ENCODE data around the gene HNRNPUL1.

The HNRNPUL1 gene

DNA sequence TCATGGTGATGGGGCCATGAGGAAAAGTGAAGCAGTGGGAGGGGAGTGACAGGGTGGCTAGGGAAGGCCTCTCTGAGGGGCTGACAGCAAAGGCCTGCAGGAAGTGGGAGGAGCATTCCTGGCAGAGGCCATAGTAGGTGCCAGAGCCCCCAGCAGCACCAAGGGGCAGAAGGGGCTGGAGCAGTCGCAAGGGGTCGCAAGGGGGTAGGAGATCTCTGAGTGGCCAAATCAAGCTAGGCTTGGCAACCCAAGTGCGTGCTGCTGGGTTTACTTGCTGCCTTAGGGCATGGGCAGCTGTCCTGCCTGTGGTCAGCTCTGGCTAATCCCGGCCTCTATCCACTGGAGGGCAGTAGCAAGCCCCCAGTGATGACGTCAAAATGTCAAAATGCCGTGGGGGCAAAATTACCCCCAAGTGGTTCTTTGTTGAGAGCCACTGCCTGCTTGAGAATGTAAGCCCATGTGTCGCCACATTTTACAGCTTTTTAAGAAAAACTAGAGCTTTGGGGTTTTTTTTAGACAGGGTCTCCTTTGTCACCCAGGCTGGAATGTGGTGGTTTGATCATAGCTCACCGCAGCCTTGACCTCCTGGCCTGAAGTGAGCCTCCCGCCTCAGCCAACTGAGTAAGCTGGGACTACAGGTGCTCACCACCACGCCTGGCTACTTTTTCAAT, 57.6 kb downstream of the HNRNPUL1 start:
- TF ChIP-seq, protein P1, sequence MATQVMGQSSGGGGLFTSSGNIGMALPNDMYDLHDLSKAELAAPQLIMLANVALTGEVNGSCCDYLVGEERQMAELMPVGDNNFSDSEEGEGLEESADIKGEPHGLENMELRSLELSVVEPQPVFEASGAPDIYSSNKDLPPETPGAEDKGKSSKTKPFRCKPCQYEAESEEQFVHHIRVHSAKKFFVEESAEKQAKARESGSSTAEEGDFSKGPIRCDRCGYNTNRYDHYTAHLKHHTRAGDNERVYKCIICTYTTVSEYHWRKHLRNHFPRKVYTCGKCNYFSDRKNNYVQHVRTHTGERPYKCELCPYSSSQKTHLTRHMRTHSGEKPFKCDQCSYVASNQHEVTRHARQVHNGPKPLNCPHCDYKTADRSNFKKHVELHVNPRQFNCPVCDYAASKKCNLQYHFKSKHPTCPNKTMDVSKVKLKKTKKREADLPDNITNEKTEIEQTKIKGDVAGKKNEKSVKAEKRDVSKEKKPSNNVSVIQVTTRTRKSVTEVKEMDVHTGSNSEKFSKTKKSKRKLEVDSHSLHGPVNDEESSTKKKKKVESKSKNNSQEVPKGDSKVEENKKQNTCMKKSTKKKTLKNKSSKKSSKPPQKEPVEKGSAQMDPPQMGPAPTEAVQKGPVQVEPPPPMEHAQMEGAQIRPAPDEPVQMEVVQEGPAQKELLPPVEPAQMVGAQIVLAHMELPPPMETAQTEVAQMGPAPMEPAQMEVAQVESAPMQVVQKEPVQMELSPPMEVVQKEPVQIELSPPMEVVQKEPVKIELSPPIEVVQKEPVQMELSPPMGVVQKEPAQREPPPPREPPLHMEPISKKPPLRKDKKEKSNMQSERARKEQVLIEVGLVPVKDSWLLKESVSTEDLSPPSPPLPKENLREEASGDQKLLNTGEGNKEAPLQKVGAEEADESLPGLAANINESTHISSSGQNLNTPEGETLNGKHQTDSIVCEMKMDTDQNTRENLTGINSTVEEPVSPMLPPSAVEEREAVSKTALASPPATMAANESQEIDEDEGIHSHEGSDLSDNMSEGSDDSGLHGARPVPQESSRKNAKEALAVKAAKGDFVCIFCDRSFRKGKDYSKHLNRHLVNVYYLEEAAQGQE (IDR thresholded peaks at IDR 0.05; ENCODE audit: insufficient read depth in 1 of 2, low read depth in 2 of 2, low read length in 2 of 2), result no peak
- TF ChIP-seq POLR2AphosphoS5 (IDR thresholded peaks at IDR 0.05; ENCODE audit: low read depth, low read length) (0 out of 2 replicates have a peak, but pooled peaks have one; percentile 20), SIN3A (IDR thresholded peaks at IDR 0.05; ENCODE audit: borderline replicate concordance, insufficient read depth, low read length) (peak; percentile 30; the same call in 1 of the 2 replicates)

DNA sequence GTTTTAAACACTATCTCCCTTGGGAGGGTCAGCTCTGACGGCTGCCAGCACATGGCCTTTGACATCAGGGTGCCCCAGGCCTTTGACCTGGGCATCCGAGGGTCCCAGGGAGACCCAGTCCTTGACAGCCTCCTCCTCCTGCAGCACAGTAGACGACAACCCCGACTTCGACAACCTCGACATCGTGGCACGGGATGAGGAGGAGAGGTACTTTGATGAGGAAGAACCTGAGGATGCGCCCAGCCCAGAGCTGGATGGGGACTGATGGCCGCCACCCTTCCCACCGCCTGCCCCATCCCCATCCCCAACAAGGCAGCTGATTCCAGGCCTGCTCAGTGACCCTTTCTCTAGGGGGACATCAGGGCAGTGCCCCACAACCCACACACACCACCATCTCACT, 58.3 kb downstream of the HNRNPUL1 start:
- TF ChIP-seq FOXP2 (optimal IDR thresholded peaks at IDR 0.05; ENCODE audit: borderline replicate concordance, extremely low read depth, extremely low read length, insufficient read depth), result no peak
- TF ChIP-seq POLR2AphosphoS5 (IDR thresholded peaks at IDR 0.05; ENCODE audit: low read depth, low read length), result peak; percentile 12; the same call in 1 of the 2 replicates

DNA sequence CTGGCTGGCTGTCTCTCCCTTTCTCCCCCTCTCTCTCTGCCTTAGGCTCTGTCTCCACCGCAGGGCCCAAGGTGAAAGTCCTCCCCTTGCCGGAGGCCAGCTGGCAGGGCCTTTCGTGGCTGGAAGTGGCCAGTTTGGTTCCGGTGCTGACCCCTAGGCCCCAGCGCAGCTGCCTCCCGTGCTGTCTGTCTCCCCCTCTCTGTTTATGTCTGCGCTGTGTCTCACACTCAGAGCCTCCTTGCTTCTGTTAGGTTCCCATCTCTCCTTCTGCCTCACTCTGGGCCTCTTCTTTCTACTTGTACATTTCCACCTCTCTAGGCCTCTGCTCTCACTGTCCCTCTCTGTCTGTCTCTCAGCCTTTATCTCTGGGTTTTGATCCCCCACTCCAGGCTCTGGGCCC, 58.9 kb downstream of the HNRNPUL1 start:
- TF ChIP-seq, protein P1 (IDR thresholded peaks at IDR 0.05; ENCODE audit: insufficient read depth in 1 of 2, low read depth in 2 of 2, low read length in 2 of 2), result 0 out of 4 replicates have a peak, but pooled peaks of 1 of the 2 experiments have one; percentile 36
- TF ChIP-seq SIN3A (IDR thresholded peaks at IDR 0.05; ENCODE audit: borderline replicate concordance, insufficient read depth, low read length), result peak; percentile 66; the same call in 1 of the 2 replicates
- TF ChIP-seq POLR2AphosphoS5 (IDR thresholded peaks at IDR 0.05; ENCODE audit: low read depth, low read length), result no peak; the same call in 1 of the 2 replicates
- no peak for TF ChIP-seq FOXP2 (optimal IDR thresholded peaks at IDR 0.05; ENCODE audit: borderline replicate concordance, extremely low read depth, extremely low read length, insufficient read depth)
- peak; percentile 72; the same call in 1 of the 2 replicates for TF ChIP-seq TAF1 (IDR thresholded peaks at IDR 0.05; ENCODE audit: borderline replicate concordance, insufficient read depth, low read length)

DNA sequence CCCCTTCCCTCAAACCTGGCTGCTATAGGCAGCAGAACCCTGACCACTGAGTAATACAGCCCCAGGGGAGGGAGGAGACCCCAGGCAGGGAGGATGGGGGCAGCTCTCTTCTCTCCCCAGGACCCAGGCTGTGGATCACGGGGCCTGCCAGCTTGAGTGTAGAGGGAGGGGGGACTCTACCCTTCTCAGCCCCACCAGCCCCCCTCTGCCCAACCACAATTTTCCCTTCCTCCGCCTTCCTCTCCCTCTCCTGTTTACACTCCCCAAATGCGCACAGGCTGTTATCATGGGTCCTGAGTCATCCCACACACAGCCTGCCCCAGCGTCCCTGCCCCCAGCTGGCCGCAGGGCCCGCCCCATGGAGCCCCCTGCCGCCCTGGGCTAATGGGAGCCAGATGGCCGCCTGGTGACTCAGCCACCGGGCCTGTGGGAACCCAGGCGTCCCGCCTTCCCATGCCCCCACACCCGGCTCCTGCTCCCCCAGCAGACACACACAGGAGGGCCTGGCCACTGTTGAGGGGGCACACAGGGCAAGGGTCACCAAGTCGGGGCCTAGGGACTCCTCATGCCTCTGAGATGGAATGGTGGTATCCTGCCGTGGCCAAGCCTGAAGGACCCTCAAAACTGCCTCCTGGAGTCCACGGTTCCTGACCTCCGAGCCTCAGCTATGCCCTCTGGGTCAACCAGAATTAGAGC, 59.4 kb downstream of the HNRNPUL1 start:
- TF ChIP-seq, protein P1 (IDR thresholded peaks at IDR 0.05; ENCODE audit: insufficient read depth in 1 of 2, low read depth in 2 of 2, low read length in 2 of 2), result peak in 1 of 2 experiments; percentile 57; a peak in 1 of 4 replicates
- TF ChIP-seq FOXP2 (optimal IDR thresholded peaks at IDR 0.05; ENCODE audit: borderline replicate concordance, extremely low read depth, extremely low read length, insufficient read depth) (no peak), SIN3A (IDR thresholded peaks at IDR 0.05; ENCODE audit: borderline replicate concordance, insufficient read depth, low read length) (peak; percentile 71; the same call in 1 of the 2 replicates), TAF1 (IDR thresholded peaks at IDR 0.05; ENCODE audit: borderline replicate concordance, insufficient read depth, low read length) (no peak)

DNA sequence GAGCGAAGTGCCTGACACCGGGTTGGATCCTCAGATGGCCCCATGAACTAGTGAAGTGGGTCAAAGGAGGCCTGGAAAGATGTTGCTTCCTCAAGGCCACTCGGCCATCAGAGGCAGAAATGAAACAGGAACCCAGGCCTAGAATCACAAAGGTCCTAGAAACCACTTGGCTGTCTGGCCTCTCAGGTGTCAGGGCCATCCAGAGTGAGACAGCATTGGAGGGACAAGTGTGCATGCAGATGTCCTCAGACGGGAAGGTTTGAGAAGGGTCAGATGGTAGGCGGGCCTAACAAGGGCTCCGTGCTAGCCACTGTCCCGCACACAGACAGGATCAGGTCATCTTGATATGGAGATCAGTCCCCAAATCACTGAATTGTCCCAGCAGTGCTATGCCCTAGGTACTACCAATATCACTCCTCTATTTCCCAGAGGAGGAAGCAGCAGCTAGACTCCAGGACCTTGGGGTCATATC, 60.1 kb downstream of the HNRNPUL1 start:
- TF ChIP-seq POLR2AphosphoS5 (IDR thresholded peaks at IDR 0.05; ENCODE audit: low read depth, low read length) (peak; percentile 37; the same call in 1 of the 2 replicates), FOXP2 (optimal IDR thresholded peaks at IDR 0.05; ENCODE audit: borderline replicate concordance, extremely low read depth, extremely low read length, insufficient read depth) (no peak), SIN3A (IDR thresholded peaks at IDR 0.05; ENCODE audit: borderline replicate concordance, insufficient read depth, low read length) (no peak), TAF1 (IDR thresholded peaks at IDR 0.05; ENCODE audit: borderline replicate concordance, insufficient read depth, low read length) (no peak)
- TF ChIP-seq, protein P1 (IDR thresholded peaks at IDR 0.05; ENCODE audit: insufficient read depth in 1 of 2, low read depth in 2 of 2, low read length in 2 of 2), result no peak
